ENCODE results near the gene NTMT1.
"Not testable (repeated sequence)": the region's sequence is repeated elsewhere in the genome, so short reads cannot be mapped to it uniquely, and the experiment has no call there.

The NTMT1 gene

DNA sequence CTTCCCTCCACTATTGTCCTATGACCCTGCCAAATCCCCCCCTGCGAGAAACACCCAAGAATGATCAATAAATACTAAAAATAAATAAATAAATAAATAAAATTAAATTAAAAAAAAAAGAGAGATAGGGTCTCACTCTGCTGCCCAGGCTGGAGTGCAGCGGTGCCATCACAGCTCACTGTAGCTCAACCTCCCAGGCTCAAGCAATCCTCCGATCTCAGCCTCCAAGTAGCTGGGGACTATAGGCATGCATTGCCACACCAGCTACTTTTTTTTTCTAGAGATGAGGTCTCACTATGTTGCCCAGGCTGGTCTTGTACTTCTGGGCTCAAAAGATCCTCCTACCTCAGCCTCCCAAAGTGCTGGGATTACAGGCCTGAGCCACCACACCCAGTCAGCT is 36.3 kb downstream of the NTMT1 start:
- not testable (repeated sequence) for H3K4me3 ChIP-seq (ENCODE audit: low read depth, low read length); H3K4me1 ChIP-seq (ENCODE audit: control insufficient read depth, insufficient read depth, low read length, unreplicated experiment); H3K27me3 ChIP-seq (ENCODE audit: insufficient read depth, low read length); H2AFZ ChIP-seq (ENCODE audit: low read length, unreplicated experiment); H3K36me3 ChIP-seq (ENCODE audit: insufficient read depth, low read length); H3K79me2 ChIP-seq (ENCODE audit: control insufficient read depth, insufficient read depth, low read length, unreplicated experiment); H3K27ac ChIP-seq (ENCODE audit: low read depth, low read length)

DNA sequence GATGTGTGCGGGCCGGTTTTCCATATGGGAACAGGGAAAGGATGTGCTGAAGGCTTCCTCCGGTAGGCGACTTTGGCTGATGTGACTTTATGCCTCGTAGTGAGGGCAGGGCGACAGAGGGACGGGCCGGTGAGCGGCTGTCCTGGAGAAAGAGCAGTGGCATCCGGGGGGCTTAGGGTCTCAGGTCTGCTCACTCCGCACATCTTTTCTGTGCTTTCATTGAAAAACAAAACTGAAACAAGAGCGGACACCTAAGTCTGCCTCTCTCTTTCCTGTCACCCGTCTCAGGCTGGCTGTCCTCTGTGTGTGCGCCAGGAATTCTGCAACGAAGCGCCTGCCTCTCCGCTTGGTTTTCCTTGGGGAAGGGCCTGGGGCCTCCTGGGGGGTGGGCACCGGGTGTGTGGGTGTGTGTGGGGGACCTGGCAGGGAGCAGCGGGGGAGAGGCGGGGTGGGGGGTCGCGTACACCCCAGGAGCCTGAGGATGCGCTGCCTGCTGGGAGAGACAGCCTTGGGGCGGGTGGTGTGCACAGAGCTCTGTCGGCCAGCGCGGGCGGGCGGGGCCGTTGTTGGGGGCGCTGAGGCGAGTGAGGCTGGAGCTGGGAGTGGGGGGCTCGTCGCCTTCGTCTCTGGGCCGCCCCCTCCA is 38.9 kb downstream of the NTMT1 start:
- Histone ChIP-seq H3K4me3 (ENCODE audit: low read depth, low read length) (peak overlapping the region; percentile 89), H3K79me2 (ENCODE audit: control insufficient read depth, insufficient read depth, low read length, unreplicated experiment) (peaks cover 24% of the 10 kb centered on the region), H3K27me3 (ENCODE audit: insufficient read depth, low read length) (no peaks in the 10 kb centered on the region), H2AFZ (ENCODE audit: low read length, unreplicated experiment) (no peak overlapping the region), H3K27ac (ENCODE audit: low read depth, low read length) (no peak overlapping the region), H3K4me1 (ENCODE audit: control insufficient read depth, insufficient read depth, low read length, unreplicated experiment) (peaks cover 13% of the 10 kb centered on the region), H3K36me3 (ENCODE audit: insufficient read depth, low read length) (no peaks in the 10 kb centered on the region)

DNA sequence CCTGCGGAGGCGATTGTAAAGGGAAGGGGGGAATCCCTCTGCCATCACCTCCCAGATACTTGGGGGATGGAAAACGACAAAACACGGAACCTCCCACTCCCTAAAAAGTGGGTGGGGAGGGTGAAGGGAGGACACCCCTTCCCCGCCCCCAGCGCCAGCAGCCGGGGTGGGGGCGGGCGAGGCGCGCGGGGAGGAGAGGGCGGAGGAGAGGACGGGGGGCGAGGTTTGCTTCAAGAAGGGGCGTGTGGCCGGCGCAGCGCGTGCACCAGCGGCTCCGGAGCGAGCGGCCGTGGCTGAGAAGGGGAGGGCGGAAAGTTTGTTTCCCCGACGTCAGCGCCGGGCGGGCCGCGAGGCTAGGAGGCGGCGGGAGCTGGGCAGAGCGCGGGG is 39.4 kb downstream of the NTMT1 start, which contains the start of gene PRRX2:
PRRX2 (plus strand) TSS at position 259 of the 387 bp plus-strand sequence. CDS start 221 bp downstream, outside the sequence.
- H3K27me3 ChIP-seq (ENCODE audit: insufficient read depth, low read length) = no peaks in the 10 kb centered on the region
- no peaks in the 10 kb centered on the region for H3K36me3 ChIP-seq (ENCODE audit: insufficient read depth, low read length)
- peaks cover 13% of the 10 kb centered on the region for H3K4me1 ChIP-seq (ENCODE audit: control insufficient read depth, insufficient read depth, low read length, unreplicated experiment)
- H3K27ac ChIP-seq (ENCODE audit: low read depth, low read length) = no peak within 1 kb of the TSS
- H3K79me2 ChIP-seq (ENCODE audit: control insufficient read depth, insufficient read depth, low read length, unreplicated experiment) = peaks cover 28% of the 10 kb centered on the region
- peak within 1 kb of the TSS; percentile 89 for H3K4me3 ChIP-seq (ENCODE audit: low read depth, low read length)
- peak within 1 kb of the TSS; percentile 75 for H2AFZ ChIP-seq (ENCODE audit: low read length, unreplicated experiment)

DNA sequence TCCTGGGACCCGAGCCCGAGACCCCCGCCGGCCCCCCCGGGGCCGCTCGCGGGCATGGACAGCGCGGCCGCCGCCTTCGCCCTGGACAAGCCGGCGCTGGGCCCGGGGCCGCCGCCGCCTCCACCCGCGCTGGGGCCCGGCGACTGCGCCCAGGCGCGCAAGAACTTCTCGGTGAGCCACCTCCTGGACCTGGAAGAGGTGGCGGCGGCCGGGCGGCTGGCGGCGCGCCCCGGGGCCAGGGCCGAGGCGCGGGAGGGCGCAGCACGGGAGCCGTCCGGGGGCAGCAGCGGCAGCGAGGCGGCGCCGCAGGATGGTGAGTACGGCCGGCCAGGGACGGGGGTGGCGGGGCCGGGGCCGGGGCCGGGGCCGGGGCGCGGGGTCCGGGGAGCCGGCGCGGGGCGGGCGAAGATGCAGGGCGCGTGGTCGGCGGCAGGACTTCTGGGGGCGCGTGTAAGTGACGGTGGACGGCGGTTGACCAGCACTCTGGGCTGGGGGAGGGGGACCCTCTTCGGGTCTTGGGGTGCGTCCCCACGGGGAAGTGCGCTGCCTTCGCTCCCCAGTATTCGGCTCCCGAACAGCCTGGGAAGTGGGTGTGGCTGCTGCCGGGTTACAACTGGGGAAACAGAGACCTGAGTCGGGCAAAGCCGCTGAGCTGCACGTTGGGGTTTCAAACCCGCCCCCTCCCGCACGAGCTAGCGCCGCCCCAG is 40.0 kb downstream of the NTMT1 start:
- H3K79me2 ChIP-seq (ENCODE audit: control insufficient read depth, insufficient read depth, low read length, unreplicated experiment) = peaks cover 31% of the 10 kb centered on the region
- no peaks in the 10 kb centered on the region for H3K27me3 ChIP-seq (ENCODE audit: insufficient read depth, low read length)
- peak overlapping the region; percentile 75 for H2AFZ ChIP-seq (ENCODE audit: low read length, unreplicated experiment)
- peak overlapping the region; percentile 89 for H3K4me3 ChIP-seq (ENCODE audit: low read depth, low read length)
- peaks cover 13% of the 10 kb centered on the region for H3K4me1 ChIP-seq (ENCODE audit: control insufficient read depth, insufficient read depth, low read length, unreplicated experiment)
- no peak overlapping the region for H3K27ac ChIP-seq (ENCODE audit: low read depth, low read length)
- H3K36me3 ChIP-seq (ENCODE audit: insufficient read depth, low read length) = no peaks in the 10 kb centered on the region

DNA sequence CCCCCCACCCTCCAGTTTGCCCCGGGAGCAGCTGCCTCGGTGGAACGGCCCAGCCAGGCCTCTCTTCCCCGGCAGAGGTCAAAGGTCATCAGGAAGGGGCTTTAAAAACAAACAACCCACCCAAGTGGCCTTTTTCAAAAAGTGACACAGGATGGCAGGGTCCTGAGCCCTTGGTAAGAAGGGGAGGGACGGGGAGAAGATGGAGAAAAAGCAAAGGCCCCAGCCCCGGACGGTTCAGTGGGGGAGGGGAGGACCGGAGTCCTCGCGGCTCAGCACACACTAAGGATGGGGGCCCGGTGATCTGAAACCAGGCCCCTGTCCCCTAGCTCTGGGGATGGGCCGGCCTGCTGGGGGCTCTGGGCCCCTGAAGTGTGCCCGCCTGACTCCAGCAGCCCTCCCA is 40.6 kb downstream of the NTMT1 start:
- Histone ChIP-seq H3K27me3 (ENCODE audit: insufficient read depth, low read length) (no peaks in the 10 kb centered on the region), H3K4me3 (ENCODE audit: low read depth, low read length) (peak overlapping the region; percentile 89)

DNA sequence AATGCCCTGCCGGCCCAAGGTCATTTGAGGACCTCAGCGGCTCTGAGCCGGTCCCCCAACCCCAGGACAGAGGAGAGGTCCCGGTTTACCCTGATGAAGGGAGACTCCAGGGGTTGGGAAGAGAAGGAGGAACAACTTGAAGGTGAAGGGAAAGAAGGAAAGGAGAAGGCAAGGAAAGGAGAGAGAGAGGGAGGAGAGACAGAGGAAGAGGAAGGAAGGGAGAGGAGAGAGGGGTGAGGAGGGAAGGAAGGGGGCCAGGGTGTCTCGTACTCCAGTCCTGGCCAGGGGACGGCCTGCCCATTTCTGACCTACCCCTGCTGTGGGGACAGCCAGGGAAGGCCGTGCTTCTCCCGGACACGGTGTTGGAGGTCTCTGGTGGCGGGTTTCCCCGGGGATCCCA is 41.4 kb downstream of the NTMT1 start:
- H3K27me3 ChIP-seq (ENCODE audit: insufficient read depth, low read length) = no peaks in the 10 kb centered on the region
- peak overlapping the region; percentile 32; the same call in 1 of the 2 replicates for H3K27ac ChIP-seq (ENCODE audit: low read depth, low read length)
- H3K36me3 ChIP-seq (ENCODE audit: insufficient read depth, low read length) = no peaks in the 10 kb centered on the region
- peaks cover 17% of the 10 kb centered on the region for H3K4me1 ChIP-seq (ENCODE audit: control insufficient read depth, insufficient read depth, low read length, unreplicated experiment)
- peak overlapping the region; percentile 89 for H3K4me3 ChIP-seq (ENCODE audit: low read depth, low read length)
- H3K79me2 ChIP-seq (ENCODE audit: control insufficient read depth, insufficient read depth, low read length, unreplicated experiment) = peaks cover 35% of the 10 kb centered on the region
- no peak overlapping the region for H2AFZ ChIP-seq (ENCODE audit: low read length, unreplicated experiment)

More for the DNA sequence above, 40.6 kb downstream of the NTMT1 start:
- no peak overlapping the region for H2AFZ ChIP-seq (ENCODE audit: low read length, unreplicated experiment)
- H3K4me1 ChIP-seq (ENCODE audit: control insufficient read depth, insufficient read depth, low read length, unreplicated experiment) = peaks cover 17% of the 10 kb centered on the region
- H3K36me3 ChIP-seq (ENCODE audit: insufficient read depth, low read length) = no peaks in the 10 kb centered on the region
- peaks cover 32% of the 10 kb centered on the region for H3K79me2 ChIP-seq (ENCODE audit: control insufficient read depth, insufficient read depth, low read length, unreplicated experiment)
- H3K27ac ChIP-seq (ENCODE audit: low read depth, low read length) = no peak overlapping the region

DNA sequence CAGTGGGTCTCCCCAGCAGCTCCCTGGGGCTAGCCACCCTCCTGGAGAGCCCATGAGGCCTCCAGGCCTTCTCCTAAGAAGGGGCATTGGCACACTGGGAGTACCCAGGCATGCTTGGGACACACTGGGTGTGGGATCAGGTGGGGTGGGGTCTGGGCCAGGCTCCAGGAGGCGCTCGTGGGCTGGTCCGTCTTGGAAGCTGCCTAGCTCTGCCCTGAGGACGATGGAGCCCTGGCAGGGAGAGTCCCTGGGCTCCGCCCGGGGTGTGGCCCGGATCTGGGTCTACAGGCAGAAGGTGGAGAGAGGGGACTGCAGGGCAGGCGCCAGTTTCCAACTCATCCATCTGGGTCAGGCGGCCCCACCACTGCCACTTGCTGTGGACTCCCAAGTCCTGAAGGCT is 41.9 kb downstream of the NTMT1 start:
- peak overlapping the region; percentile 32; the same call in 1 of the 2 replicates for H3K27ac ChIP-seq (ENCODE audit: low read depth, low read length)
- no peaks in the 10 kb centered on the region for H3K27me3 ChIP-seq (ENCODE audit: insufficient read depth, low read length)
- H3K4me3 ChIP-seq (ENCODE audit: low read depth, low read length) = peak overlapping the region; percentile 89
- no peak overlapping the region for H2AFZ ChIP-seq (ENCODE audit: low read length, unreplicated experiment)
- H3K79me2 ChIP-seq (ENCODE audit: control insufficient read depth, insufficient read depth, low read length, unreplicated experiment) = peaks cover 35% of the 10 kb centered on the region
- peaks cover 17% of the 10 kb centered on the region for H3K4me1 ChIP-seq (ENCODE audit: control insufficient read depth, insufficient read depth, low read length, unreplicated experiment)
- no peaks in the 10 kb centered on the region for H3K36me3 ChIP-seq (ENCODE audit: insufficient read depth, low read length)

DNA sequence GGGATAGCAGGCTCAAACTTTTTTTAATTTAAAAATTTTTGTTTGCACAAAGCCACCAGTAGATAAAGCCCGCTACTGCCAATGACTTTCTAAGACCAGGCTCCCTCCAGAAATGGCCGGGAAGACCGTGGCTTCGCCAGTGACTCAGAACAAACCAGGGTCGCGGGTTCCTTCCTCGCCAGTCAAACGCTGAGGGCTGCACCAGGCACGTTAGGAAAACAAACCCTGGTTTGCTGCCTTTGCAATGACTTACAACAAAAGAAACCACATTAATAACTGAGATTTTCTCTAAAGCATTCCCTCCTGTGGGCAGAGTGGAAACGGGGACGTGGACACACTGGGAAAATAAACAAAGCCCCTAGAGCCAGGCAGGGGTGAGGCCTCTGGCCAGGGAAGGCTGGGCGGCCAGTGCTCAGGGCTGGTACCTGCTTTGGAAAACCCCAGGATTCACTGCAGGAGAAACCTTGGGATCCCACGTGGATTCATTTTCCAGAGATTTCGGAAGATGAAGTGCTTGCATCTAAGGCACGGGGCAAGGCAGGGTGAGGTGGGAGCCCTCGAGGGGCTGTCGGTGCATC is 43.3 kb downstream of the NTMT1 start:
- Histone ChIP-seq H3K4me1 (ENCODE audit: control insufficient read depth, insufficient read depth, low read length, unreplicated experiment) (peaks cover 17% of the 10 kb centered on the region), H2AFZ (ENCODE audit: low read length, unreplicated experiment) (no peak overlapping the region), H3K36me3 (ENCODE audit: insufficient read depth, low read length) (no peaks in the 10 kb centered on the region), H3K27ac (ENCODE audit: low read depth, low read length) (peak overlapping the region; percentile 3; the same call in 1 of the 2 replicates), H3K79me2 (ENCODE audit: control insufficient read depth, insufficient read depth, low read length, unreplicated experiment) (peaks cover 35% of the 10 kb centered on the region), H3K4me3 (ENCODE audit: low read depth, low read length) (no peak overlapping the region), H3K27me3 (ENCODE audit: insufficient read depth, low read length) (no peaks in the 10 kb centered on the region)

DNA sequence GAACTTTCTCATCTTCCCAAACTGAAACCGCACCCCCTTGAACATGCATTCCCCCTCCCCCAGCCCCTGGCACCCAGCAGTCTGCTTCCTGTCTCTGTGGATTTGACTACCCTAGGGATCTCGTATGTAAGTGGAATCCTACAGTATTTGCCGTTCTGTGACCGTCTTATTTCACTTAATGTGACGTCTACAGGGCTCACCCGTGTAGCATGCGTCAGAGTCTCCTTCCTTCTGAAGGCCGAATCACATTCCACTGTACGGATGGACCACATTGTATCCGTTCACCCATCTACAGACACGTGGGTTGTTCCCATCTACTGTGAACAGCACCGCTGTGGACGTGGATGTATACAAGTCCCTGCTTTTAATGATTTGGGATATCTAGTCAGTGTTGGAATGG is 44.0 kb downstream of the NTMT1 start:
- peaks cover 17% of the 10 kb centered on the region for H3K4me1 ChIP-seq (ENCODE audit: control insufficient read depth, insufficient read depth, low read length, unreplicated experiment)
- H3K27me3 ChIP-seq (ENCODE audit: insufficient read depth, low read length) = no peaks in the 10 kb centered on the region
- H3K27ac ChIP-seq (ENCODE audit: low read depth, low read length) = no peak overlapping the region
- H3K79me2 ChIP-seq (ENCODE audit: control insufficient read depth, insufficient read depth, low read length, unreplicated experiment) = peaks cover 39% of the 10 kb centered on the region
- no peaks in the 10 kb centered on the region for H3K36me3 ChIP-seq (ENCODE audit: insufficient read depth, low read length)
- H2AFZ ChIP-seq (ENCODE audit: low read length, unreplicated experiment) = no peak overlapping the region
- no peak overlapping the region for H3K4me3 ChIP-seq (ENCODE audit: low read depth, low read length)

DNA sequence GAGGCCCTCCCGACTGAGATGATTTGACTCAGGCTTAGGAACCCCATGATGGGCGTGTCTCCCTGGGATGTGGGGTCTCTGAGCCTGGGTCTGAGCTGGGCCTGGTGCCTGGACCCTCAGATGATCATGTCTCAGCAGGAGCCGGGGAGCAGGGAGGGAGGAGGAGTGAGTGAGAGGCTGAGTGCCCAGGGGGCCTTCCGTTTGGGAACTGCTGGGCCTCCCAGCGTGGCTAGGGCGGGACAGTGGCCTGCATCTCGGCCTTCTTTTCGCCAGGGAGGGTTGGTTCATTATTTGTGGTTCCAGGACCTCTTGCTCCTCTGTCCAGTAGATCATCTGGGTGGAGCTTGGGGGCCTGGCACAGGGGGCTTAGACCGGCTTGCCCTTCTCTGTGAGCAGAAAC is 45.1 kb downstream of the NTMT1 start:
- H3K36me3 ChIP-seq (ENCODE audit: insufficient read depth, low read length) = no peaks in the 10 kb centered on the region
- no peak overlapping the region for H2AFZ ChIP-seq (ENCODE audit: low read length, unreplicated experiment)
- no peak overlapping the region for H3K27ac ChIP-seq (ENCODE audit: low read depth, low read length)
- no peak overlapping the region for H3K4me3 ChIP-seq (ENCODE audit: low read depth, low read length)
- H3K79me2 ChIP-seq (ENCODE audit: control insufficient read depth, insufficient read depth, low read length, unreplicated experiment) = peaks cover 42% of the 10 kb centered on the region
- H3K27me3 ChIP-seq (ENCODE audit: insufficient read depth, low read length) = no peaks in the 10 kb centered on the region
- H3K4me1 ChIP-seq (ENCODE audit: control insufficient read depth, insufficient read depth, low read length, unreplicated experiment) = peaks cover 17% of the 10 kb centered on the region

Data from ACC112 (cell line).